ENCODE data around the gene NGLY1. TPM values are rescaled to one million over a fixed set of nuclear protein-coding genes. Genes with fewer than 3 reads are reported as not detected.

NGLY1 gene
- total RNA-seq, 1 experiment from 2014 or later = 27.0 TPM

- no peaks in the 10 kb centered on the region for H3K4me1 Mint-ChIP-seq
Measured at GRCh38 chr3:25677121-25677520, 106.1 kb downstream of the NGLY1 start.

More at GRCh38 chr3:25677121-25677520, 106.1 kb downstream of the NGLY1 start:
- Histone ChIP-seq H4K8ac (replicated peaks; ENCODE audit: insufficient read length, low read depth, low read length) (no peak overlapping the region), H3K14ac (ENCODE audit: insufficient read depth, low read length) (no peak overlapping the region), H3K23ac (ENCODE audit: insufficient read length, low read depth, low read length) (no peak overlapping the region), H2BK120ac (ENCODE audit: low read depth, low read length, poor library complexity, severe bottlenecking) (no peak overlapping the region), H3K27me3 (ENCODE audit: insufficient read depth, low read length) (no peaks in the 10 kb centered on the region), H3T11ph (ENCODE audit: low read length) (no peak overlapping the region), H2AK5ac (ENCODE audit: insufficient read length, low read length) (no peak overlapping the region), H3K23me2 (ENCODE audit: insufficient read length, low read depth, low read length, poor library complexity, severe bottlenecking) (no peaks in the 10 kb centered on the region), H2BK20ac (ENCODE audit: low read depth, low read length, poor library complexity, severe bottlenecking) (no peak overlapping the region), H2BK12ac (ENCODE audit: insufficient read length, low read depth, low read length) (no peak overlapping the region), H3K79me1 (ENCODE audit: insufficient read depth, low read depth, low read length, poor library complexity, severe bottlenecking) (no peaks in the 10 kb centered on the region), H3K4ac (ENCODE audit: low read depth, low read length) (no peak overlapping the region), H3K9ac (ENCODE audit: extremely low read depth, insufficient read length, low read length) (no peak overlapping the region), H4K91ac (ENCODE audit: insufficient read length, low read depth, low read length) (no peak overlapping the region), H3K18ac (ENCODE audit: insufficient read length, low read depth, low read length) (no peak overlapping the region), H2BK5ac (ENCODE audit: insufficient read length, low read length) (no peak overlapping the region), H3K27ac (ENCODE audit: insufficient read length, low read depth, low read length) (no peak overlapping the region), H3K4me1 (ENCODE audit: insufficient read depth, low read length) (no peaks in the 10 kb centered on the region), H2BK15ac (ENCODE audit: low read depth, low read length) (no peak overlapping the region), H3K9me3 (ENCODE audit: control insufficient read depth, low read depth, low read length) (no peaks in the 10 kb centered on the region), H3K56ac (ENCODE audit: insufficient read length, low read depth, low read length) (no peak overlapping the region), H4K20me1 (ENCODE audit: control insufficient read depth, insufficient read depth, insufficient read length) (no peaks in the 10 kb centered on the region), H4K5ac (ENCODE audit: insufficient read length, low read depth, low read length) (no peak overlapping the region), H3K4me2 (ENCODE audit: insufficient read depth, insufficient read length, low read length) (no peak overlapping the region), H2AFZ (ENCODE audit: low read length) (no peak overlapping the region), H3K79me2 (ENCODE audit: insufficient read depth, low read length) (no peaks in the 10 kb centered on the region)
- DNase-seq = no peak
- no peak for TF ChIP-seq CTCF (conservative IDR thresholded peaks at IDR 0.05)
- H3K4me3 Mint-ChIP-seq = no peak overlapping the region
- no peaks in the 10 kb centered on the region for H3K27me3 Mint-ChIP-seq (ENCODE audit: low read depth)
- peaks cover 0 to 2% of the 10 kb centered on the region in 2 experiments; a peak in 1 of 5 replicates for H3K9me3 Mint-ChIP-seq
- WGBS (ENCODE audit: extremely low coverage, insufficient read length, low lambda C conversion rate) = no CpG with 5 or more reads among the region's 2 CpGs
- H3K27ac Mint-ChIP-seq = no peak overlapping the region
- no peaks in the 10 kb centered on the region for H3K36me3 Mint-ChIP-seq (ENCODE audit: insufficient read depth in 1 of 3, low read depth in 3 of 3)
